ENCODE data around the gene NRCAM. TPM values are rescaled to one million over a fixed set of nuclear protein-coding genes. Genes with fewer than 3 reads are reported as not detected.
A peak's percentile ranks its signal among the peaks of the same experiment; 100 is the strongest.

The NRCAM gene
- total RNA-seq, 1 donor from 2014 or later: 9.2 TPM

- no peak for DNase-seq
These were observed 32.9 kb downstream of the NRCAM start for GRCh38 chr7:108423089-108423989.

- DNase-seq: no peak
These were observed 34.4 kb downstream of the NRCAM start for GRCh38 chr7:108421720-108422331.

- peak; percentile 94 for DNase-seq
These were observed 36.0 kb downstream of the NRCAM start for GRCh38 chr7:108419961-108420908.

- DNase-seq: peak; percentile 65
These were observed 37.3 kb downstream of the NRCAM start for GRCh38 chr7:108418946-108419345.

GRCh38 chr7:108417926-108418325, 38.3 kb downstream of the NRCAM start:
- DNase-seq: no peak

- DNase-seq: no peak
These were observed 39.1 kb downstream of the NRCAM start for GRCh38 chr7:108417144-108417543.

GRCh38 chr7:108415821-108416536, 40.3 kb downstream of the NRCAM start:
- peak; percentile 89 for DNase-seq

- DNase-seq: no peak
These were observed 41.2 kb downstream of the NRCAM start for GRCh38 chr7:108415084-108415483.

- DNase-seq: peak; percentile 64
These were observed 42.3 kb downstream of the NRCAM start for GRCh38 chr7:108413782-108414492.

GRCh38 chr7:108413337-108413736, 42.9 kb downstream of the NRCAM start:
- no peak for DNase-seq

GRCh38 chr7:108409146-108409545, 47.1 kb downstream of the NRCAM start:
- DNase-seq: no peak

- no peak for DNase-seq
These were observed 47.8 kb downstream of the NRCAM start for GRCh38 chr7:108408296-108408991.

- no peak for DNase-seq
These were observed 48.6 kb downstream of the NRCAM start for GRCh38 chr7:108407676-108408075.

- DNase-seq: no peak
These were observed 49.9 kb downstream of the NRCAM start for GRCh38 chr7:108406222-108406890.

GRCh38 chr7:108404509-108405420, 51.5 kb downstream of the NRCAM start:
- no peak for DNase-seq

- DNase-seq: no peak
These were observed 52.5 kb downstream of the NRCAM start for GRCh38 chr7:108403597-108404217.

GRCh38 chr7:108402865-108403264, 53.4 kb downstream of the NRCAM start:
- peak; percentile 76 for DNase-seq

GRCh38 chr7:108396080-108396479, 60.2 kb downstream of the NRCAM start:
- DNase-seq: no peak

- DNase-seq: no peak
These were observed 60.8 kb downstream of the NRCAM start for GRCh38 chr7:108395426-108395825.
